ENCODE measurements around the gene TRIM69.
"Not testable (repeated sequence)": the region's sequence is repeated elsewhere in the genome, so short reads cannot be mapped to it uniquely, and the experiment has no call there.

The TRIM69 gene

GRCh38 chr15:44711096-44711742, 25.1 kb upstream of the TRIM69 start, which contains the start of the genes B2M and PATL2:
Gene B2M, plus strand, starts transcription at chr15:44711517. Its CDS starts 30 bp downstream, at chr15:44711547.
Gene PATL2, minus strand, starts transcription at chr15:44711323. Its CDS starts 34,833 bp downstream, at chr15:44676490.
- Mint-ChIP-seq H3K4me3 (peak within 1 kb of the TSS; percentile 95), H3K36me3 (ENCODE audit: low read depth) (peaks cover 76% of the 10 kb centered on the region), H3K27me3 (no peaks in the 10 kb centered on the region), H3K9me3 (no peaks in the 10 kb centered on the region), H3K4me1 (ENCODE audit: low read depth) (peaks cover 38% of the 10 kb centered on the region), H3K27ac (peak within 1 kb of the TSS; percentile 99)
- intact Hi-C loops (cut with micrococcal nuclease), result loop anchor here (1.0 kb wide), 1 partner anchor 17 kb away; no protein-coding TSS in a partner anchor

- H3K4me3 Mint-ChIP-seq, result peak overlapping the region; percentile 95
- H3K27me3 Mint-ChIP-seq, result no peaks in the 10 kb centered on the region
- intact Hi-C loops (cut with micrococcal nuclease), result loop anchor here (1.0 kb wide), 1 partner anchor 16 kb away; no protein-coding TSS in a partner anchor
- H3K27ac Mint-ChIP-seq, result peak overlapping the region; percentile 99
- peaks cover 81% of the 10 kb centered on the region for H3K36me3 Mint-ChIP-seq (ENCODE audit: low read depth)
- H3K9me3 Mint-ChIP-seq, result no peaks in the 10 kb centered on the region
- H3K4me1 Mint-ChIP-seq (ENCODE audit: low read depth), result peaks cover 38% of the 10 kb centered on the region
Observed at GRCh38 chr15:44711743-44712345, 24.5 kb upstream of the TRIM69 start.

GRCh38 chr15:44712346-44713005, 23.9 kb upstream of the TRIM69 start:
- peaks cover 81% of the 10 kb centered on the region for H3K36me3 Mint-ChIP-seq (ENCODE audit: low read depth)
- intact Hi-C loops (cut with micrococcal nuclease), result no loop called here
- peaks cover 32% of the 10 kb centered on the region for H3K4me1 Mint-ChIP-seq (ENCODE audit: low read depth)
- peak overlapping the region; percentile 95 for H3K4me3 Mint-ChIP-seq
- no peaks in the 10 kb centered on the region for H3K27me3 Mint-ChIP-seq
- H3K27ac Mint-ChIP-seq, result peak overlapping the region; percentile 99
- H3K9me3 Mint-ChIP-seq, result no peaks in the 10 kb centered on the region

GRCh38 chr15:44713006-44713966, 23.0 kb upstream of the TRIM69 start:
- Mint-ChIP-seq H3K36me3 (ENCODE audit: low read depth) (peaks cover 81% of the 10 kb centered on the region), H3K27me3 (no peaks in the 10 kb centered on the region), H3K9me3 (no peaks in the 10 kb centered on the region), H3K27ac (peak overlapping the region; percentile 99), H3K4me3 (peak overlapping the region; percentile 95), H3K4me1 (ENCODE audit: low read depth) (peaks cover 25% of the 10 kb centered on the region)
- intact Hi-C loops (cut with micrococcal nuclease), result no loop called here

DNA sequence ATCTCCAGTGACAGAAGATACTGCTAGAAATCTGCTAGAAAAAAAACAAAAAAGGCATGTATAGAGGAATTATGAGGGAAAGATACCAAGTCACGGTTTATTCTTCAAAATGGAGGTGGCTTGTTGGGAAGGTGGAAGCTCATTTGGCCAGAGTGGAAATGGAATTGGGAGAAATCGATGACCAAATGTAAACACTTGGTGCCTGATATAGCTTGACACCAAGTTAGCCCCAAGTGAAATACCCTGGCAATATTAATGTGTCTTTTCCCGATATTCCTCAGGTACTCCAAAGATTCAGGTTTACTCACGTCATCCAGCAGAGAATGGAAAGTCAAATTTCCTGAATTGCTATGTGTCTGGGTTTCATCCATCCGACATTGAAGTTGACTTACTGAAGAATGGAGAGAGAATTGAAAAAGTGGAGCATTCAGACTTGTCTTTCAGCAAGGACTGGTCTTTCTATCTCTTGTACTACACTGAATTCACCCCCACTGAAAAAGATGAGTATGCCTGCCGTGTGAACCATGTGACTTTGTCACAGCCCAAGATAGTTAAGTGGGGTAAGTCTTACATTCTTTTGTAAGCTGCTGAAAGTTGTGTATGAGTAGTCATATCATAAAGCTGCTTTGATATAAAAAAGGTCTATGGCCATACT, 21.1 kb upstream of the TRIM69 start:
- Mint-ChIP-seq H3K36me3 (ENCODE audit: low read depth) (peaks cover 99% of the 10 kb centered on the region), H3K27ac (peak overlapping the region; percentile 99), H3K27me3 (no peaks in the 10 kb centered on the region), H3K4me3 (peak overlapping the region; percentile 63), H3K9me3 (no peaks in the 10 kb centered on the region), H3K4me1 (ENCODE audit: low read depth) (peaks cover 36% of the 10 kb centered on the region)
- intact Hi-C loops (cut with micrococcal nuclease), result no loop called here

DNA sequence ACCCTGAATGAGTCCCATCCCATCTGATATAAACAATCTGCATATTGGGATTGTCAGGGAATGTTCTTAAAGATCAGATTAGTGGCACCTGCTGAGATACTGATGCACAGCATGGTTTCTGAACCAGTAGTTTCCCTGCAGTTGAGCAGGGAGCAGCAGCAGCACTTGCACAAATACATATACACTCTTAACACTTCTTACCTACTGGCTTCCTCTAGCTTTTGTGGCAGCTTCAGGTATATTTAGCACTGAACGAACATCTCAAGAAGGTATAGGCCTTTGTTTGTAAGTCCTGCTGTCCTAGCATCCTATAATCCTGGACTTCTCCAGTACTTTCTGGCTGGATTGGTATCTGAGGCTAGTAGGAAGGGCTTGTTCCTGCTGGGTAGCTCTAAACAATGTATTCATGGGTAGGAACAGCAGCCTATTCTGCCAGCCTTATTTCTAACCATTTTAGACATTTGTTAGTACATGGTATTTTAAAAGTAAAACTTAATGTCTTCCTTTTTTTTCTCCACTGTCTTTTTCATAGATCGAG, 20.5 kb upstream of the TRIM69 start:
- Mint-ChIP-seq H3K4me1 (ENCODE audit: low read depth) (peaks cover 36% of the 10 kb centered on the region), H3K4me3 (peak overlapping the region; percentile 18), H3K27me3 (no peaks in the 10 kb centered on the region), H3K36me3 (ENCODE audit: low read depth) (peaks cover 93% of the 10 kb centered on the region), H3K27ac (peak overlapping the region; percentile 99), H3K9me3 (no peaks in the 10 kb centered on the region)
- intact Hi-C loops (cut with micrococcal nuclease), result no loop called here

- Mint-ChIP-seq H3K27ac (no peak overlapping the region), H3K27me3 (no peaks in the 10 kb centered on the region)
Observed at GRCh38 chr15:44716983-44717602, 19.2 kb upstream of the TRIM69 start.

DNA sequence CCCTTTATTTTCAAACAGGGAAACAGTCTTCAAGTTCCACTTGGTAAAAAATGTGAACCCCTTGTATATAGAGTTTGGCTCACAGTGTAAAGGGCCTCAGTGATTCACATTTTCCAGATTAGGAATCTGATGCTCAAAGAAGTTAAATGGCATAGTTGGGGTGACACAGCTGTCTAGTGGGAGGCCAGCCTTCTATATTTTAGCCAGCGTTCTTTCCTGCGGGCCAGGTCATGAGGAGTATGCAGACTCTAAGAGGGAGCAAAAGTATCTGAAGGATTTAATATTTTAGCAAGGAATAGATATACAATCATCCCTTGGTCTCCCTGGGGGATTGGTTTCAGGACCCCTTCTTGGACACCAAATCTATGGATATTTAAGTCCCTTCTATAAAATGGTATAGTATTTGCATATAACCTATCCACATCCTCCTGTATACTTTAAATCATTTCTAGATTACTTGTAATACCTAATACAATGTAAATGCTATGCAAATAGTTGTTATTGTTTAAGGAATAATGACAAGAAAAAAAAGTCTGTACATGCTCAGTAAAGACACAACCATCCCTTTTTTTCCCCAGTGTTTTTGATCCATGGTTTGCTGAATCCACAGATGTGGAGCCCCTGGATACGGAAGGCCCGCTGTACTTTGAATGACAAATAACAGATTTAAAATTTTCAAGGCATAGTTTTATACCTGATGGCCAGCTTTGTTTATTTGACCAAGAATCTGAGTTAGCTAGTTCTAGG, 18.0 kb upstream of the TRIM69 start:
- peaks cover 52% of the 10 kb centered on the region for H3K4me1 Mint-ChIP-seq (ENCODE audit: low read depth)
- intact Hi-C loops (cut with micrococcal nuclease), result no loop called here
- peak overlapping the region; percentile 79 for H3K27ac Mint-ChIP-seq
- H3K4me3 Mint-ChIP-seq, result no peak overlapping the region
- peaks cover 68% of the 10 kb centered on the region for H3K36me3 Mint-ChIP-seq (ENCODE audit: low read depth)
- H3K27me3 Mint-ChIP-seq, result no peaks in the 10 kb centered on the region
- no peaks in the 10 kb centered on the region for H3K9me3 Mint-ChIP-seq

More at GRCh38 chr15:44716983-44717602, 19.2 kb upstream of the TRIM69 start:
- peaks cover 47% of the 10 kb centered on the region for H3K4me1 Mint-ChIP-seq (ENCODE audit: low read depth)
- H3K4me3 Mint-ChIP-seq, result no peak overlapping the region
- intact Hi-C loops (cut with micrococcal nuclease), result no loop called here
- peaks cover 81% of the 10 kb centered on the region for H3K36me3 Mint-ChIP-seq (ENCODE audit: low read depth)
- H3K9me3 Mint-ChIP-seq, result no peaks in the 10 kb centered on the region

- intact Hi-C loops (cut with micrococcal nuclease), result no loop called here
- Mint-ChIP-seq H3K36me3 (ENCODE audit: low read depth) (peaks cover 63% of the 10 kb centered on the region), H3K9me3 (no peaks in the 10 kb centered on the region), H3K4me1 (ENCODE audit: low read depth) (peaks cover 52% of the 10 kb centered on the region), H3K27me3 (no peaks in the 10 kb centered on the region), H3K27ac (peak overlapping the region; percentile 79), H3K4me3 (no peak overlapping the region)
Observed at GRCh38 chr15:44718927-44719292, 17.4 kb upstream of the TRIM69 start.

DNA sequence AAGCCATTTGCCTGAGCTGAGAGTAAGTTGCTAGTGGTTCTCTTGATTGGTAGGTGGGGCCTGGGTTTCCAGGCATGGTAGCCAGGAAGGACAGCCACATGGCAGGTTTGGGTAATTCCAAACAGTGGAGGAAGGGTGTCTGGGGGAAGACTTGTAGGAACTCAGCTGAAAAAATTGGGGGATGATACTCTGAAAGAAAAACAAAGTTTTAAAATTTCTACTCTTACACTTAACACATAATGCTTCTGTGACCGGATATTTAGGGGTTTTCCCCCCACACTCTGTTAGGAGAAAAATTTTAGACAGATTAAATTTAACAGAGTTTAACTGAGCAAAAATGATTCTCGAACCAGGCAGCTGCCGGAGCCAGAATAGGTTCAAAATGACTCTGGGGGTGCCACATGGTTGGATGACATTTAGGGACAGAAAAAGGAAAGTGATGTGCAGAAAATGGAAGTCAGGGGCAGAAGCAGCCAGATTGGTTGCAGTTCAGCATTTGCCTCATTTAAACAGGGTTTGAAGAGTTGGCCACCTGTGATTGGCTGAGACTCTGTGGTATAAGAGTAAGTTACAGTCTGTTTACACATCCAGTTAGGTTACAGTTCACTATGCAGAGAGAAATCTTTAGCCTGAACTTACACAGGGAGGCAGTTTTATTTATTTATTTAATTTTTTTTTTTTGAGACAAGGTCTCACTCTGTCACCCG, 16.9 kb upstream of the TRIM69 start:
- H3K27me3 Mint-ChIP-seq, result no peaks in the 10 kb centered on the region

GRCh38 chr15:44720000-44720435, 16.3 kb upstream of the TRIM69 start:
- H3K4me3 Mint-ChIP-seq; H3K9me3 Mint-ChIP-seq; intact Hi-C loops (cut with micrococcal nuclease); H3K27me3 Mint-ChIP-seq: not testable (repeated sequence)
- Mint-ChIP-seq H3K4me1 (ENCODE audit: low read depth) (peaks cover 52% of the 10 kb centered on the region), H3K36me3 (ENCODE audit: low read depth) (peaks cover 51% of the 10 kb centered on the region), H3K27ac (peak overlapping the region; percentile 79)

More for the DNA sequence above, 16.9 kb upstream of the TRIM69 start:
- Mint-ChIP-seq H3K4me3 (no peak overlapping the region), H3K36me3 (ENCODE audit: low read depth) (peaks cover 57% of the 10 kb centered on the region), H3K4me1 (ENCODE audit: low read depth) (peaks cover 52% of the 10 kb centered on the region), H3K9me3 (no peaks in the 10 kb centered on the region), H3K27ac (peak overlapping the region; percentile 79)
- intact Hi-C loops (cut with micrococcal nuclease), result no loop called here
